ENCODE data around the gene VCAM1.
A peak's percentile ranks its signal among the peaks of the same experiment; 100 is the strongest.
"Not testable (repeated sequence)": the region's sequence is repeated elsewhere in the genome, so short reads cannot be mapped to it uniquely, and the experiment has no call there.

VCAM1 gene

DNA sequence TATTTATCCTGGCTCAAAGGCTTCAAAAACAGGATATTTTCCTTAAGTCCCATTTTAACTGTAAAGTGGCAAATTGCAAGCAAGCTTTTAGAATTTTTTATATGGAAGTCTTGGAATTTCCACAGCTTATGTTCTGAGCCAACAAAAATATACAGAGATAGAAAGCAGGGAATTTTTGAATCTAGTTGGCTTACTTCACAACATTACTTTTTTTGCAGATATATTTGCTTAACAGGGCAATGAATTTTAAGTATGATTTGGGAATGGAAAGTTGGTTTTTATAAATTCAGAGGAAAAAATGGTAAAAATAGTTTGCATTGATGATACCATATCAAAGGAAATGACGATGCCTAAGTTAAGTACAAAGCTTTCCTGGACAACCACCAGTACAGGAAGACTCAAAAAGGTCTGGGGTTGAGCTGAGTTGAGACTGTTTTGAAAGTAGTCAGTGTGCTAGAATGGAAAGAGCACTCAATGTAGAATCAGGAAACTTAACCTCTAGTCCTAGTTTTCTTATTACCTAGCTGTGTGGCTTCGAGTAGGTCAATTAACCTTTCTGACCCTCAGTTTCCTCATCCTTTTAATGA is 11.0 kb upstream of the VCAM1 start:
- Histone ChIP-seq H3K4me3 (ENCODE audit: low read length) (no peak overlapping the region), H3K27ac (ENCODE audit: low read length) (no peak overlapping the region)

DNA sequence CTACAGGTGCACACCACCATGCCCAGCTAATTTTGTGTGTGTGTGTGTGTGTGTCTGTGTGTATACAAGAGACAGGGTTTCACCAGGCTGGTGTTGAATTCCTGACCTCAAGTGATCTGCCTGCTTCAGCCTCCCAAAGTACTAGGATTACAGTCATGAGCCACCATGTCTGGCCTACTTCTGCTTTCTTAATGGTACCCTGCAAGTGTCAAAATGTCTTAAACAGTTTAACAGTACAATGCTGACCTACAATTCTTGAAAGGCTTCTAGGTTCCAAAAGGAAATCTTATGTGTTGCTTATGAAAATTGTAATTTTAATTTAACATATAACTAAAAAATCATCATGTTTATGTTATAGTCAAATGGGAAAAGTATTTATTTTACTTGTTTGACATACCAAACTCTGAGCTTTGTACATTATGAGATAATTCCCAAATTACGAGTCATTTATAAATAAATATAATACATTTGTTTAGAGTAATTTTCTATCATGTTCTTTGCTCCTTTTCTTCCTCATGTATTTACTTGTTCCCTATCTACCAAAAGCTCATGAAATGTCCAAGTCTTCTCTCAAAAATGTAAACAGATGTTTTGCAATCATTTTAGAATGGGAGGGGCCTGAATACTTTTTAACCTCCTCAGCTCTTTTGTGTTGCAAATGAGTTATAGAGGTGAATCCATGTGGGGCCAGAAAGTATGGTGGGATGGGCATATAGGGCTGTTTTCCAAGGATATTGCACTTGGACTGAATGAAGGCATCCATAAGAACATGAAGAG is 8.4 kb upstream of the VCAM1 start:
- Histone ChIP-seq H3K4me3 (ENCODE audit: low read length) (no peak overlapping the region), H3K9me3 (ENCODE audit: insufficient read depth, low read depth, low read length) (no peaks in the 10 kb centered on the region), H3K4me1 (ENCODE audit: insufficient read depth, low read length) (no peaks in the 10 kb centered on the region), H3K27ac (ENCODE audit: low read length) (no peak overlapping the region), H3K9ac (ENCODE audit: low read depth, low read length) (no peak overlapping the region), H3K27me3 (ENCODE audit: insufficient read depth, low read length) (no peaks in the 10 kb centered on the region), H3K36me3 (ENCODE audit: insufficient read depth, low read depth, low read length) (no peaks in the 10 kb centered on the region)

More for the DNA sequence above, 11.0 kb upstream of the VCAM1 start:
- H3K9me3 ChIP-seq (ENCODE audit: insufficient read depth, low read depth, low read length) = no peaks in the 10 kb centered on the region
- H3K4me1 ChIP-seq (ENCODE audit: insufficient read depth, low read length) = no peaks in the 10 kb centered on the region
- no peaks in the 10 kb centered on the region for H3K36me3 ChIP-seq (ENCODE audit: insufficient read depth, low read depth, low read length)
- no peaks in the 10 kb centered on the region for H3K27me3 ChIP-seq (ENCODE audit: insufficient read depth, low read length)
- H3K9ac ChIP-seq (ENCODE audit: low read depth, low read length) = no peak overlapping the region

DNA sequence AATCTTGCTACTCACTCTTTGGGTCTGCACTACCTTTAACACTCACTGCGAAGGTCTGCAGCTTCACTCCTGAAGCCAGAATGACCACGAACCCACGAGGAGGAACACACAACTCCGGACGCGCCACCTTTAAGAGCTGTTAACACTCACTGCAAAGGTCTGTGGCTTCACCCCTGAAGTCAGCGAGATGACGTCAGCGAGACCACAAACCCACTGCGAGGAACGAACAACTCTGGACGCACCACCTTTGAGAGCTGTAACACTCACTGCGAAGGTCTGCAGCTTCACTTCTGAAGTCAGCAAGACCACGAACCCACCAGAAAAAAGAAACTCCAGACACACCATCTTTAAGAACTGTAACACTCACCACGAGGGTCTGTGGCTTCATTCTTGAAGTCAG is 6.5 kb upstream of the VCAM1 start:
- not testable (repeated sequence) for H3K36me3 ChIP-seq (ENCODE audit: insufficient read depth, low read depth, low read length); H3K4me3 ChIP-seq (ENCODE audit: low read length); H3K9ac ChIP-seq (ENCODE audit: low read depth, low read length); H3K9me3 ChIP-seq (ENCODE audit: insufficient read depth, low read depth, low read length); H3K4me1 ChIP-seq (ENCODE audit: insufficient read depth, low read length); H3K27me3 ChIP-seq (ENCODE audit: insufficient read depth, low read length); H3K27ac ChIP-seq (ENCODE audit: low read length)

DNA sequence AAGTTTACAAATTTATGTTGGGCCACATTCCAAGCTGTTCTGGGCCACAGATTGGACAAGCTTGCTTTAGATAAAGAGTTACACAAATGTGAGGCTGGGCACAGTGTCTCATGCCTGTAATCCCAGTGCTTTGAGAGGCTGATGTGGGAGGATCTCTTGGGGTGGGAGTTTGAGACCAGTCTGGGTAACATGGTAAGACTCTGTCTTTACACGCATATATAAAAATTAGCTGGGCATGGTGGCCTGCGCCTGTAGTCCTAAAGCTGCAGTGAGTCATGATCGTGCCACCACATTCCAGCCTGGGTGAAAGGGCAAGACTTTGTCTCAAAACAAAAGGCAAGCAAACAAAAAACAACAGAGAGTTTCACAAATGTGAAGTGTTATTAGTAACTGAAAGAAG is 5.9 kb upstream of the VCAM1 start:
- H3K9ac ChIP-seq (ENCODE audit: low read depth, low read length) = no peak overlapping the region
- no peak overlapping the region for H3K27ac ChIP-seq (ENCODE audit: low read length)
- no peaks in the 10 kb centered on the region for H3K9me3 ChIP-seq (ENCODE audit: insufficient read depth, low read depth, low read length)
- H3K4me1 ChIP-seq (ENCODE audit: insufficient read depth, low read length) = no peaks in the 10 kb centered on the region
- no peak overlapping the region for H3K4me3 ChIP-seq (ENCODE audit: low read length)
- H3K27me3 ChIP-seq (ENCODE audit: insufficient read depth, low read length) = no peaks in the 10 kb centered on the region
- H3K36me3 ChIP-seq (ENCODE audit: insufficient read depth, low read depth, low read length) = no peaks in the 10 kb centered on the region

DNA sequence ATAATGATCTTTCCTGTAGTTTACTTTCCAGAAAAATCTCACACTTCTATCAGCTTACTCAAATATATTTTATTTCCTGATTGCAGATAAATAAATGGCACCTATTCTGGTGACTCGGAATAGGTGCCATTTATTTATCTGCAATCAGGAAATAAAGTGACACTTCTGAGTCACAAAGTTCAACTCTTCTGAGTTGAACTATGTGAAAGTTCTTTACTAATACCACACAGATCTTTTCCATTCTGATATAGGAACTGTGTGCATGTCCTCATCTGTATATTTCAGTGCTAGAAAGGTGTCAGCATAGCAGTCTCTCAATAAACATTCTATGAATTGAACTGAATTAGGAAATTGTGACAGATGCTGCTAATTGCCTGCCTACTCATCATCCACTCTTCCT is 4.9 kb upstream of the VCAM1 start:
- Histone ChIP-seq H3K27ac (ENCODE audit: low read length) (no peak overlapping the region), H3K9me3 (ENCODE audit: insufficient read depth, low read depth, low read length) (no peaks in the 10 kb centered on the region), H3K4me3 (ENCODE audit: low read length) (no peak overlapping the region), H3K9ac (ENCODE audit: low read depth, low read length) (no peak overlapping the region), H3K27me3 (ENCODE audit: insufficient read depth, low read length) (no peaks in the 10 kb centered on the region; the same call in 1 of the 2 replicates), H3K36me3 (ENCODE audit: insufficient read depth, low read depth, low read length) (no peaks in the 10 kb centered on the region), H3K4me1 (ENCODE audit: insufficient read depth, low read length) (peaks cover 5% of the 10 kb centered on the region; the same call in 1 of the 2 replicates)

DNA sequence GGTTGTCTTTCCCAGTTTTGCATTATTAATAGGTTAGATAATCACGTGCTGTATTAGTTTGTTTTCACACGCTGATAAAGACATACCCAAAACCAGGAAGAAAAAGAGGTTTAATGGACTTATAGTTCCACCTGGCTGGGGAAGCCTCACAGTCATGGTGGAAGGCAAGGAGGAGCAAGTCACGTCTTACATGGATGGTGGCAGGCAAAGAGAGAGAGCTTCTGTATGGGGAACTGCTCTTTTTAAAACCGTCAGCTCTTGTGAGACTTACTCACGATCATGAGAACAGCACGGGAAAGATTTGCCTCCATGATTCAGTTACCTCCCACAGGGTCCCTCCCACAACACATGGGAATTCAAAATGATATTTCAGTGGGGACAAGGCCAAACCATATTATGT is 2.3 kb upstream of the VCAM1 start:
- H3K9ac ChIP-seq (ENCODE audit: low read depth, low read length) = no peak overlapping the region
- no peaks in the 10 kb centered on the region; the same call in 1 of the 2 replicates for H3K27me3 ChIP-seq (ENCODE audit: insufficient read depth, low read length)
- H3K36me3 ChIP-seq (ENCODE audit: insufficient read depth, low read depth, low read length) = no peaks in the 10 kb centered on the region
- H3K27ac ChIP-seq (ENCODE audit: low read length) = no peak overlapping the region
- H3K4me3 ChIP-seq (ENCODE audit: low read length) = no peak overlapping the region
- H3K4me1 ChIP-seq (ENCODE audit: insufficient read depth, low read length) = peaks cover 7% of the 10 kb centered on the region; the same call in 1 of the 2 replicates
- no peaks in the 10 kb centered on the region for H3K9me3 ChIP-seq (ENCODE audit: insufficient read depth, low read depth, low read length)

DNA sequence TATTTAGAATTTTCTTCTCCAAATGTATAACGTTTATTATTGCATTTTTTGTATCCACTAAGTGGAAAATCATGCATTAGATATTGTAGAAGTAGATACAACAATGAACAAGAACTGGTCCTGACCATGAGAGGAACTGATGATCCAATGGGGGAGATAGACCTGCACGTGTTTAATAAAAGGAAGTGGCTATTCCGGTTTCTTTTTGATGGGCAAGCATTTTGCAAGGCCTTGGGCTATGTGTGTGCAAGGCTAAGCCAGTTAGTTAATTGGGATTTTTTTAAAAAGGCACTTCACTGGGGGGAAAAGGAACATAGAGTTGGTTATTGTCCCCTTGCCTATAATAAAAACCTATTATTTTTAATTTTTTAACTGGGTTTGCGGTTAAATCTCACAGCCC is 961 bp upstream of the VCAM1 start:
- Histone ChIP-seq H3K36me3 (ENCODE audit: insufficient read depth, low read depth, low read length) (no peaks in the 10 kb centered on the region), H3K9ac (ENCODE audit: low read depth, low read length) (no peak overlapping the region), H3K4me3 (ENCODE audit: low read length) (no peak overlapping the region)

DNA sequence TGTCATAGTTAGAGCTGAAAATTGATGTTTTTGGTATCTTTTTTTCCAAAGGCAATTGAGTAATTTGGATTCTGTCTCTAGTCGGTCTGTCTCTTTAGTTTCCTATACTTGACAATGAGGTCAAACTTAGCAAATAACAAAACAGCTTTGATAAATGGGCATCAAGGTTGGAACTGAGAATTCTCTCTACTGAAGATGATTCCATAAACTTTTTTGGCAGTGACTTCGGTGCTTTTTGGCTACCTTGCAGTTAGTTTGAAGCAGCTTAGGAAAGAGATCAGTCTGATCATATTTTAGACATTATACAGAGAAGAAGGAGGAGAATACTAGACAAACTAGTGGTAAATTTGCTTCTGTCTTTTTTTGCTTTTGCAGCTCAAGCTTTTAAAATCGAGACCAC is 559 bp downstream of the VCAM1 start:
- H3K27me3 ChIP-seq (ENCODE audit: insufficient read depth, low read length) = no peaks in the 10 kb centered on the region; the same call in 1 of the 2 replicates
- H3K4me1 ChIP-seq (ENCODE audit: insufficient read depth, low read length) = peaks cover 7% of the 10 kb centered on the region; the same call in 1 of the 2 replicates
- H3K36me3 ChIP-seq (ENCODE audit: insufficient read depth, low read depth, low read length) = no peaks in the 10 kb centered on the region
- H3K27ac ChIP-seq (ENCODE audit: low read length) = no peak overlapping the region
- H3K9me3 ChIP-seq (ENCODE audit: insufficient read depth, low read depth, low read length) = no peaks in the 10 kb centered on the region
- H3K9ac ChIP-seq (ENCODE audit: low read depth, low read length) = 0 out of 2 replicates have a peak overlapping the region, but pooled peaks have one; percentile 1
- H3K4me3 ChIP-seq (ENCODE audit: low read length) = no peak overlapping the region

More for the DNA sequence above, 961 bp upstream of the VCAM1 start:
- Histone ChIP-seq H3K4me1 (ENCODE audit: insufficient read depth, low read length) (peaks cover 7% of the 10 kb centered on the region; the same call in 1 of the 2 replicates), H3K27me3 (ENCODE audit: insufficient read depth, low read length) (no peaks in the 10 kb centered on the region; the same call in 1 of the 2 replicates), H3K27ac (ENCODE audit: low read length) (no peak overlapping the region), H3K9me3 (ENCODE audit: insufficient read depth, low read depth, low read length) (no peaks in the 10 kb centered on the region)

DNA sequence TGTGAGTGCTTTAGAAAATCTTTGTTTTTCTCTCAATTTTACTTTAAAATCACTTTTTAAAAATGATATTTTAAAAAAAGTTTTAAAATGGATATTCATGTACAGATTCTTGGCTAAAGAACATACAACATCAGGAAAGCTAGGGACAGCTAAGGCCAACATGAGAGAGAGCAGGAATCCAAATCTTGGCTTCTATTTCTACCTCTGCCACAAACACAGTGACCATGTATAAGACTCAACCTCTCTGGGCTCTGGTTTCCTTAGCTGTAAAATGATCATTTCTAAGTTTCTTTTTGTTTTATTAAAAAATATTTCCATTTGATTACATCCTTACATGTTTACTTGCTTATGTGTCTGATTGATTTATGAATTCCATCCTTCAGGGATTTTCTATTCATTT is 1.2 kb downstream of the VCAM1 start:
- no peaks in the 10 kb centered on the region for H3K36me3 ChIP-seq (ENCODE audit: insufficient read depth, low read depth, low read length)
- no peaks in the 10 kb centered on the region; the same call in 1 of the 2 replicates for H3K27me3 ChIP-seq (ENCODE audit: insufficient read depth, low read length)
- H3K4me1 ChIP-seq (ENCODE audit: insufficient read depth, low read length) = peaks cover 7% of the 10 kb centered on the region; the same call in 1 of the 2 replicates
- H3K4me3 ChIP-seq (ENCODE audit: low read length) = no peak overlapping the region
- H3K9ac ChIP-seq (ENCODE audit: low read depth, low read length) = no peak overlapping the region
- no peak overlapping the region for H3K27ac ChIP-seq (ENCODE audit: low read length)
- H3K9me3 ChIP-seq (ENCODE audit: insufficient read depth, low read depth, low read length) = no peaks in the 10 kb centered on the region

DNA sequence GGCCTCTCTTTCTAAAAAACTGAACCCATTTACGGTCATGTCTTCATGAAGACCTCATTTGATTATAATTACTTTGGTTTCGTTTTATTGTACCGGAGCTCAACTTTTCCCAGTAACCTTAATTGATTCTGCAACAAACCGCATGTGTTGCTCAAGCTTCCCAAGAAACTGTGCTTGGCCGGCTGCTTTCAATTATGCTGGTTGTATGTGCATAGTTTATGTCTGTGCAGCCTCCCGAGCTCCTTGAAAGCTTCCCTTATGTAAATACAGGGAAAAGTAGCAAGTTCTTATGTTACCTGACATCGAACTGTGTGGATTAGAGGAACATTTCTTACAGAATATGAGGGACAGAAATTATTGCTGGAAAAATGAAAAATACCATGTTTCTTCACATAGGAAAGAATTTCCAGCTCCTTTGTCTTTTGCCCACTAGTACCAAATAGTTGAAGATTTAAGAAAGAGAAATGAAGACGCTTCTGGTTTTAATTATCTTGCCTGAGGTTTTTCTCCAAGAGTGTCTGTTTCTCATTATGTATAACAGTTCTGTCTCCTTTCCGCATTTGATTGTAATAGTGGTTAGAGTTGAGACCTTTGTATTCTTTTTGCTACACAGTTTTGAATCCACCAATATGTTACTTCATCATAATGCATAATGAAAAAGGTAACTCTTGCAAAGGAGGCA is 2.1 kb downstream of the VCAM1 start:
- Histone ChIP-seq H3K4me3 (ENCODE audit: low read length) (no peak overlapping the region), H3K27ac (ENCODE audit: low read length) (no peak overlapping the region), H3K9me3 (ENCODE audit: insufficient read depth, low read depth, low read length) (no peaks in the 10 kb centered on the region), H3K36me3 (ENCODE audit: insufficient read depth, low read depth, low read length) (no peaks in the 10 kb centered on the region), H3K9ac (ENCODE audit: low read depth, low read length) (no peak overlapping the region), H3K4me1 (ENCODE audit: insufficient read depth, low read length) (peaks cover 7% of the 10 kb centered on the region; the same call in 1 of the 2 replicates), H3K27me3 (ENCODE audit: insufficient read depth, low read length) (no peaks in the 10 kb centered on the region; the same call in 1 of the 2 replicates)

DNA sequence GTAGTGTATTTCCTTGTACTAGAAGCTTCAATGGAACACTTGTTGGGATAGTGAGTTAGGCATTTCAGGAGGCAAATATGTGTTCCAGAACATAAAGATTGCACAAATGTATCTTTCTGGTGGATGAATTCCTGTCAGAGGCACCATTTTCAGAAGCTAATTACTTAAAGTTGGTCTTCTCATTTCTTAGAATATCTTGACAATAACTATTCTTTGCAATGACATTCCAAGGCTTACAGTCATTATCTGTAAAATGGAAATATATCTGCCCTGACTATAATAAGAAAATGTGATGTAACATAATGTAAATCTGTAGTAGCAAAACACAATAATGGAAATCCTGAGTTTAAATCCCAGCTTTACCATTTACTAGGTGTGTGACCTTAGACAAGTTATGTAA is 2.7 kb downstream of the VCAM1 start:
- H3K9me3 ChIP-seq (ENCODE audit: insufficient read depth, low read depth, low read length) = no peaks in the 10 kb centered on the region
- H3K4me3 ChIP-seq (ENCODE audit: low read length) = no peak overlapping the region
- H3K36me3 ChIP-seq (ENCODE audit: insufficient read depth, low read depth, low read length) = no peaks in the 10 kb centered on the region
- peaks cover 7% of the 10 kb centered on the region; the same call in 1 of the 2 replicates for H3K4me1 ChIP-seq (ENCODE audit: insufficient read depth, low read length)
- no peaks in the 10 kb centered on the region; the same call in 1 of the 2 replicates for H3K27me3 ChIP-seq (ENCODE audit: insufficient read depth, low read length)
- H3K9ac ChIP-seq (ENCODE audit: low read depth, low read length) = no peak overlapping the region
- H3K27ac ChIP-seq (ENCODE audit: low read length) = no peak overlapping the region
